ENCODE results near the gene TTLL11. TPM values are rescaled to one million over a fixed set of nuclear protein-coding genes. Genes with fewer than 3 reads are reported as not detected.
A peak's percentile ranks its signal among the peaks of the same experiment; 100 is the strongest.

Gene TTLL11
- total and polyA plus RNA-seq, 2 experiments from 2014 or later: 0.57 to 1.4 TPM

GRCh38 chr9:121976751-121977150, 116.4 kb downstream of the TTLL11 start:
- Histone ChIP-seq H3K27ac (ENCODE audit: low read depth) (no peak overlapping the region), H3K9me2 (ENCODE audit: insufficient read depth) (no peaks in the 10 kb centered on the region), H3K4me3 (no peak overlapping the region), H3K4me2 (no peak overlapping the region), H3K79me2 (replicated peaks; ENCODE audit: insufficient read depth) (no peaks in the 10 kb centered on the region), H3K27me3 (ENCODE audit: insufficient read depth) (no peaks in the 10 kb centered on the region), H3K4me1 (ENCODE audit: insufficient read depth) (0 out of 2 replicates have a peak, but pooled peaks cover 4% of the 10 kb centered on the region), H3F3A (replicated peaks; ENCODE audit: low read depth) (no peaks in the 10 kb centered on the region), H4K20me1 (replicated peaks; ENCODE audit: insufficient read depth) (no peaks in the 10 kb centered on the region), H2AFZ (no peak overlapping the region), H3K36me3 (ENCODE audit: insufficient read depth) (no peaks in the 10 kb centered on the region)
- DNase-seq (ENCODE audit: low spot score) (no peak), ATAC-seq (no peak)
- Mint-ChIP-seq H3K27ac (no peak overlapping the region), H3K27me3 (ENCODE audit: insufficient read depth, low read depth, poor library complexity) (peaks cover 4% of the 10 kb centered on the region), H3K9me3 (peaks cover 10% of the 10 kb centered on the region; the same call in 2 of the 3 replicates), H3K4me3 (no peak overlapping the region), H3K36me3 (ENCODE audit: low read depth) (peaks cover 2% of the 10 kb centered on the region; the same call in 2 of the 3 replicates), H3K4me1 (peaks cover 3% of the 10 kb centered on the region)
- no peak for TF ChIP-seq NANOG (IDR thresholded peaks at IDR 0.05; ENCODE audit: borderline replicate concordance)
- TF ChIP-seq CREB1 (CRISPR knock-in tag; IDR thresholded peaks at IDR 0.05; ENCODE audit: low read depth): no peak
- no peak for TF ChIP-seq REST (IDR thresholded peaks at IDR 0.05; ENCODE audit: unreplicated experiment)
- TF ChIP-seq, protein P1, sequence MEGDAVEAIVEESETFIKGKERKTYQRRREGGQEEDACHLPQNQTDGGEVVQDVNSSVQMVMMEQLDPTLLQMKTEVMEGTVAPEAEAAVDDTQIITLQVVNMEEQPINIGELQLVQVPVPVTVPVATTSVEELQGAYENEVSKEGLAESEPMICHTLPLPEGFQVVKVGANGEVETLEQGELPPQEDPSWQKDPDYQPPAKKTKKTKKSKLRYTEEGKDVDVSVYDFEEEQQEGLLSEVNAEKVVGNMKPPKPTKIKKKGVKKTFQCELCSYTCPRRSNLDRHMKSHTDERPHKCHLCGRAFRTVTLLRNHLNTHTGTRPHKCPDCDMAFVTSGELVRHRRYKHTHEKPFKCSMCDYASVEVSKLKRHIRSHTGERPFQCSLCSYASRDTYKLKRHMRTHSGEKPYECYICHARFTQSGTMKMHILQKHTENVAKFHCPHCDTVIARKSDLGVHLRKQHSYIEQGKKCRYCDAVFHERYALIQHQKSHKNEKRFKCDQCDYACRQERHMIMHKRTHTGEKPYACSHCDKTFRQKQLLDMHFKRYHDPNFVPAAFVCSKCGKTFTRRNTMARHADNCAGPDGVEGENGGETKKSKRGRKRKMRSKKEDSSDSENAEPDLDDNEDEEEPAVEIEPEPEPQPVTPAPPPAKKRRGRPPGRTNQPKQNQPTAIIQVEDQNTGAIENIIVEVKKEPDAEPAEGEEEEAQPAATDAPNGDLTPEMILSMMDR (conservative IDR thresholded peaks at IDR 0.05; ENCODE audit: low read depth in 2 of 2): no peak

GRCh38 chr9:121975801-121976277, 117.3 kb downstream of the TTLL11 start:
- Histone ChIP-seq H3K4me1 (ENCODE audit: insufficient read depth) (0 out of 2 replicates have a peak, but pooled peaks cover 4% of the 10 kb centered on the region), H2AFZ (0 out of 2 replicates have a peak overlapping the region, but pooled peaks have one; percentile 63), H3K9me2 (ENCODE audit: insufficient read depth) (no peaks in the 10 kb centered on the region), H3K27ac (ENCODE audit: low read depth) (no peak overlapping the region), H4K20me1 (replicated peaks; ENCODE audit: insufficient read depth) (no peaks in the 10 kb centered on the region), H3K79me2 (replicated peaks; ENCODE audit: insufficient read depth) (no peaks in the 10 kb centered on the region), H3F3A (replicated peaks; ENCODE audit: low read depth) (no peaks in the 10 kb centered on the region), H3K4me3 (no peak overlapping the region), H3K4me2 (no peak overlapping the region), H3K36me3 (ENCODE audit: insufficient read depth) (no peaks in the 10 kb centered on the region), H3K27me3 (ENCODE audit: insufficient read depth) (no peaks in the 10 kb centered on the region)
- Mint-ChIP-seq H3K36me3 (ENCODE audit: low read depth) (peaks cover 5% of the 10 kb centered on the region; the same call in 2 of the 3 replicates), H3K27ac (no peak overlapping the region; the same call in 1 of the 2 replicates), H3K27me3 (ENCODE audit: insufficient read depth, low read depth, poor library complexity) (peaks cover 6% of the 10 kb centered on the region), H3K4me3 (no peak overlapping the region), H3K4me1 (peaks cover 3% of the 10 kb centered on the region), H3K9me3 (peaks cover 7% of the 10 kb centered on the region; the same call in 2 of the 3 replicates)
- no peak for DNase-seq (ENCODE audit: low spot score)
- ATAC-seq: no peak
- TF ChIP-seq, protein P2, sequence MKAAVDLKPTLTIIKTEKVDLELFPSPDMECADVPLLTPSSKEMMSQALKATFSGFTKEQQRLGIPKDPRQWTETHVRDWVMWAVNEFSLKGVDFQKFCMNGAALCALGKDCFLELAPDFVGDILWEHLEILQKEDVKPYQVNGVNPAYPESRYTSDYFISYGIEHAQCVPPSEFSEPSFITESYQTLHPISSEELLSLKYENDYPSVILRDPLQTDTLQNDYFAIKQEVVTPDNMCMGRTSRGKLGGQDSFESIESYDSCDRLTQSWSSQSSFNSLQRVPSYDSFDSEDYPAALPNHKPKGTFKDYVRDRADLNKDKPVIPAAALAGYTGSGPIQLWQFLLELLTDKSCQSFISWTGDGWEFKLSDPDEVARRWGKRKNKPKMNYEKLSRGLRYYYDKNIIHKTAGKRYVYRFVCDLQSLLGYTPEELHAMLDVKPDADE (IDR thresholded peaks at IDR 0.05): no peak
- TF ChIP-seq EZH2phosphoT487 (IDR thresholded peaks at IDR 0.05; ENCODE audit: unreplicated experiment) (no peak), EZH2 (IDR thresholded peaks at IDR 0.05; ENCODE audit: low read depth, unreplicated experiment) (no peak), JUNB (IDR thresholded peaks at IDR 0.05; ENCODE audit: unreplicated experiment) (no peak), POLR2AphosphoS5 (IDR thresholded peaks at IDR 0.05; ENCODE audit: low read depth) (no peak), ZNF331 (CRISPR knock-in tag; IDR thresholded peaks at IDR 0.05; ENCODE audit: low read depth) (no peak), CREB1 (CRISPR knock-in tag; IDR thresholded peaks at IDR 0.05; ENCODE audit: low read depth) (no peak), NANOG (IDR thresholded peaks at IDR 0.05; ENCODE audit: borderline replicate concordance) (no peak), ZNF114 (CRISPR knock-in tag; IDR thresholded peaks at IDR 0.05) (no peak), STAT1 (IDR thresholded peaks at IDR 0.05; ENCODE audit: unreplicated experiment) (no peak)
- TF ChIP-seq, protein P1 (conservative IDR thresholded peaks at IDR 0.05; ENCODE audit: low read depth in 2 of 2): no peak
